H9 (cell line): ENCODE measurements around the gene TRIM56. TPM values are rescaled to one million over a fixed set of nuclear protein-coding genes. Genes with fewer than 3 reads are reported as not detected.

Experiments used
- DNase-seq: peaks from one replicate; pipeline ENCODE4 v3.0.0-alpha.2; 2017
- H2AFZ ChIP-seq: one replicate; pipeline ENCODE4 v1.6.1; 2013; ENCODE audit warnings: mild to moderate bottlenecking, low read length, control low read depth, moderate library complexity
- H2AK5ac ChIP-seq: 2 replicates; pipeline ENCODE4 v1.6.1; 2013; ENCODE audit warnings: low read length, control low read depth, mixed read lengths; ENCODE audit not compliant: insufficient read length
- H2BK120ac ChIP-seq: one replicate; pipeline ENCODE4 v1.6.1; 2013; ENCODE audit warnings: low read depth, mild to moderate bottlenecking, low read length, control low read depth, inconsistent platforms; ENCODE audit not compliant: poor library complexity, severe bottlenecking
- H2BK12ac ChIP-seq: 2 replicates; pipeline ENCODE4 v1.6.1; 2013; ENCODE audit warnings: low read length, control low read depth, mixed read lengths, low read depth; ENCODE audit not compliant: insufficient read length
- H2BK15ac ChIP-seq: 2 replicates; pipeline ENCODE4 v1.6.1; 2013; ENCODE audit warnings: low read depth, low read length, control low read depth
- H2BK20ac ChIP-seq: one replicate; pipeline ENCODE4 v1.6.1; 2013; ENCODE audit warnings: low read depth, mild to moderate bottlenecking, low read length, control low read depth, inconsistent platforms; ENCODE audit not compliant: poor library complexity, severe bottlenecking
- H2BK5ac ChIP-seq: 2 replicates; pipeline ENCODE4 v1.6.1; 2013; ENCODE audit warnings: low read length, control low read depth, mixed read lengths; ENCODE audit not compliant: insufficient read length
- H3K14ac ChIP-seq: 2 replicates; pipeline ENCODE4 v1.6.1; 2013; ENCODE audit warnings: low read length, control low read depth; ENCODE audit not compliant: insufficient read depth
- H3K18ac ChIP-seq: 2 replicates; pipeline ENCODE4 v1.6.1; 2013; ENCODE audit warnings: low read depth, mild to moderate bottlenecking, mixed read lengths, low read length, control low read depth; ENCODE audit not compliant: insufficient read length
- H3K23ac ChIP-seq: 2 replicates; pipeline ENCODE4 v1.6.1; 2013; ENCODE audit warnings: low read length, control low read depth, mixed read lengths, low read depth; ENCODE audit not compliant: insufficient read length
- H3K23me2 ChIP-seq: 2 replicates; pipeline ENCODE4 v1.6.1; 2013; ENCODE audit warnings: low read depth, mild to moderate bottlenecking, mixed read lengths, low read length, control low read depth; ENCODE audit not compliant: insufficient read length, poor library complexity, severe bottlenecking
- H3K27ac ChIP-seq: 2 replicates; pipeline ENCODE4 v1.5.1; 2013; ENCODE audit warnings: low read length, control low read depth, mixed read lengths, low read depth; ENCODE audit not compliant: insufficient read length
- H3K27me3 ChIP-seq: 2 replicates; pipeline ENCODE4 v1.6.1; 2013; ENCODE audit warnings: low read length, control low read depth, inconsistent platforms; ENCODE audit not compliant: insufficient read depth
- H3K4ac ChIP-seq: 2 replicates; pipeline ENCODE4 v1.6.1; 2013; ENCODE audit warnings: low read depth, mild to moderate bottlenecking, control low read depth, inconsistent platforms, low read length, moderate library complexity
- H3K4me1 ChIP-seq: 2 replicates; pipeline ENCODE4 v1.6.1; 2013; ENCODE audit warnings: low read length, control low read depth, inconsistent platforms; ENCODE audit not compliant: insufficient read depth
- H3K4me2 ChIP-seq: 2 replicates; pipeline ENCODE4 v1.6.1; 2013; ENCODE audit warnings: low read length, control low read depth, mixed read lengths; ENCODE audit not compliant: insufficient read length, insufficient read depth
- H3K56ac ChIP-seq: 2 replicates; pipeline ENCODE4 v1.6.1; 2013; ENCODE audit warnings: low read depth, mild to moderate bottlenecking, mixed read lengths, low read length, control low read depth; ENCODE audit not compliant: insufficient read length
- H3K79me1 ChIP-seq: 2 replicates; pipeline ENCODE4 v1.6.1; 2013; ENCODE audit warnings: low read depth, mild to moderate bottlenecking, moderate library complexity, low read length, control low read depth, inconsistent platforms; ENCODE audit not compliant: insufficient read depth, poor library complexity, severe bottlenecking
- H3K79me2 ChIP-seq: 2 replicates; pipeline ENCODE4 v1.6.1; 2013; ENCODE audit warnings: low read length, control low read depth, inconsistent platforms; ENCODE audit not compliant: insufficient read depth
- H3K9ac ChIP-seq: 2 replicates; pipeline ENCODE4 v1.6.1; 2013; ENCODE audit warnings: low read length, control low read depth, mixed read lengths; ENCODE audit not compliant: insufficient read length; ENCODE audit errors: extremely low read depth
- H3K9me3 ChIP-seq: one replicate; pipeline ENCODE4 v1.6.1; 2013; ENCODE audit warnings: low read depth, low read length, inconsistent platforms; ENCODE audit not compliant: control insufficient read depth
- H3T11ph ChIP-seq: one replicate; pipeline ENCODE4 v1.6.1; 2013; ENCODE audit warnings: mild to moderate bottlenecking, low read length, control low read depth, inconsistent platforms
- H4K20me1 ChIP-seq: one replicate; pipeline ENCODE4 v1.6.1; 2013; ENCODE audit not compliant: control insufficient read depth, insufficient read length, insufficient read depth
- H4K5ac ChIP-seq: 2 replicates; pipeline ENCODE4 v1.6.1; 2013; ENCODE audit warnings: low read depth, mild to moderate bottlenecking, mixed read lengths, low read length, control low read depth; ENCODE audit not compliant: insufficient read length
- H4K8ac ChIP-seq: replicated peaks from 2 replicates; pipeline ENCODE4 v1.6.1; 2013; ENCODE audit warnings: low read length, control low read depth, mixed read lengths, low read depth; ENCODE audit not compliant: insufficient read length
- H4K91ac ChIP-seq: 2 replicates; pipeline ENCODE4 v1.6.1; 2013; ENCODE audit warnings: low read depth, mild to moderate bottlenecking, moderate library complexity, mixed read lengths, low read length, control low read depth; ENCODE audit not compliant: insufficient read length
- H3K27ac Mint-ChIP-seq, 3 experiments: 2 replicates in 2 of 3; 3 replicates in 1 of 3; pipeline ENCODE4 v1.8.0; 2020 to 2021; ENCODE audit warnings: mixed read lengths in 3 of 3, mild to moderate bottlenecking in 1 of 3, moderate library complexity in 1 of 3
- H3K27me3 Mint-ChIP-seq: 2 replicates; pipeline ENCODE4 v1.8.0; 2021; ENCODE audit warnings: low read depth, mild to moderate bottlenecking, moderate library complexity, mixed read lengths
- H3K36me3 Mint-ChIP-seq, 3 experiments: 2 replicates in 2 of 3; 3 replicates in 1 of 3; pipeline ENCODE4 v1.8.0; 2020 to 2021; ENCODE audit warnings: low read depth in 3 of 3, mixed read lengths in 3 of 3; ENCODE audit not compliant: insufficient read depth in 1 of 3
- H3K4me1 Mint-ChIP-seq, 2 experiments: 2 replicates each; pipeline ENCODE4 v1.8.0; 2020; ENCODE audit warnings: mixed read lengths in 2 of 2
- H3K4me3 Mint-ChIP-seq, 2 experiments: 2 replicates in 1 of 2; 3 replicates in 1 of 2; pipeline ENCODE4 v1.8.0; 2020 to 2021; ENCODE audit warnings: mild to moderate bottlenecking in 2 of 2, mixed read lengths in 2 of 2, moderate library complexity in 1 of 2
- H3K9me3 Mint-ChIP-seq, 2 experiments: 2 replicates in 1 of 2; 3 replicates in 1 of 2; pipeline ENCODE4 v1.8.0; 2020; ENCODE audit warnings: mild to moderate bottlenecking in 2 of 2, mixed read lengths in 2 of 2, moderate library complexity in 1 of 2
- WGBS: extraction: QIAGEN DNeasy Blood & Tissue Kit; methylation state at CpG from one replicate; pipeline ENCODE4 v1.1.7; 2013; ENCODE audit warnings: missing lambda C conversion rate, low lambda C conversion rate, mixed read lengths; ENCODE audit not compliant: insufficient read length; ENCODE audit errors: extremely low coverage; 5-methylcytosine and 5-hydroxymethylcytosine counted together
- total RNA-seq: library from RNA; stranded (reverse); gene quantifications from 2 replicates; pipeline ENCODE4 v1.2.1, GENCODE V29; 2021
- TF ChIP-seq, protein P1 (sequence below): fragments of 200-600 bp; sonication (generic); conservative IDR thresholded peaks from 3 replicates; pipeline ENCODE4 v1.8.0; 2021; ENCODE audit warnings: antibody characterized with exemption, mild to moderate bottlenecking

TRIM56 gene
- total RNA-seq, 1 experiment from 2014 or later = 21.8 TPM

DNA sequence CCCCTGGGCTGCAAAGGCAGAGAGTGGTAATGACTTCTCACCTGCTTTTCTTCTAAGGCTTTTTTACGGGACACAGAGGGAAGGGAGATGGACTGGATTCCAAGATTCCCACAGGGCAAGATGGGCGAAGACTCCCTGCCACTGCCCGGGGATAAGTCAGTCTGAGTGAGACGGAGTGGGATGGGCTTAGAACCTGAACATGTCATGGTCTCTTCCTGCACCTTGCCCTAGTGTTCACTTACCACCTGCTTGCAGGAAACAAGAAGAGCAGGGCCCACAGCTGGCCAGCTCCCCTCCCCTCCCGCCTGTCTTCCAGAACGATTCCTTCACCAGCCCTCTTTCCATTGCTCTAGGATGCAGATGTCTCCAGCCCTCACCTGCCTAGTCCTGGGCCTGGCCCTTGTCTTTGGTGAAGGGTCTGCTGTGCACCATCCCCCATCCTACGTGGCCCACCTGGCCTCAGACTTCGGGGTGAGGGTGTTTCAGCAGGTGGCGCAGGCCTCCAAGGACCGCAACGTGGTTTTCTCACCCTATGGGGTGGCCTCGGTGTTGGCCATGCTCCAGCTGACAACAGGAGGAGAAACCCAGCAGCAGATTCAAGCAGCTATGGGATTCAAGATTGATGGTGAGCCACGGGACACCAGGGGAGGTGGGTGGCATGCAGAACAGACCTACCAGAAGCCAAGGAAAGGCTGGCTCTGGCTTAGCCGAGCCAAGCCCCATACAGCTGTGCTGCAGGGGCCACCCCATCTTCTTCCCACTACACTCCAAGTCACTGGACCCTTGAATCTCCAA is 43.0 kb downstream of the TRIM56 start:
- Histone ChIP-seq H2BK120ac (no peak overlapping the region), H3K18ac (no peak overlapping the region), H2BK5ac (no peak overlapping the region), H4K8ac (no peak overlapping the region), H4K91ac (no peak overlapping the region), H3K56ac (no peak overlapping the region), H3K14ac (no peak overlapping the region; the same call in 1 of the 2 replicates), H3K23ac (no peak overlapping the region), H2AFZ (no peak overlapping the region), H3K27ac (no peak overlapping the region), H2BK20ac (no peak overlapping the region), H3K4me1 (peaks cover 6% of the 10 kb centered on the region; the same call in 1 of the 2 replicates), H3K79me1 (no peaks in the 10 kb centered on the region), H2BK12ac (no peak overlapping the region), H3K23me2 (no peaks in the 10 kb centered on the region), H4K20me1 (no peaks in the 10 kb centered on the region), H3K4me2 (no peak overlapping the region), H2BK15ac (no peak overlapping the region), H3K79me2 (no peaks in the 10 kb centered on the region), H4K5ac (no peak overlapping the region), H3K9ac (no peak overlapping the region), H3K27me3 (no peaks in the 10 kb centered on the region), H3T11ph (no peak overlapping the region), H3K4ac (no peak overlapping the region), H2AK5ac (no peak overlapping the region), H3K9me3 (no peaks in the 10 kb centered on the region)
- H3K9me3 Mint-ChIP-seq = peaks cover 6 to 7% of the 10 kb centered on the region in 2 experiments; a peak in 3 of 5 replicates
- peaks cover 6% of the 10 kb centered on the region for H3K27me3 Mint-ChIP-seq
- peak overlapping the region in 1 of 3 experiments; percentile 68; a peak in 1 of 7 replicates for H3K27ac Mint-ChIP-seq
- no peak for DNase-seq
- no CpG with 5 or more reads among the region's 14 CpGs for WGBS
- TF ChIP-seq, protein P1, sequence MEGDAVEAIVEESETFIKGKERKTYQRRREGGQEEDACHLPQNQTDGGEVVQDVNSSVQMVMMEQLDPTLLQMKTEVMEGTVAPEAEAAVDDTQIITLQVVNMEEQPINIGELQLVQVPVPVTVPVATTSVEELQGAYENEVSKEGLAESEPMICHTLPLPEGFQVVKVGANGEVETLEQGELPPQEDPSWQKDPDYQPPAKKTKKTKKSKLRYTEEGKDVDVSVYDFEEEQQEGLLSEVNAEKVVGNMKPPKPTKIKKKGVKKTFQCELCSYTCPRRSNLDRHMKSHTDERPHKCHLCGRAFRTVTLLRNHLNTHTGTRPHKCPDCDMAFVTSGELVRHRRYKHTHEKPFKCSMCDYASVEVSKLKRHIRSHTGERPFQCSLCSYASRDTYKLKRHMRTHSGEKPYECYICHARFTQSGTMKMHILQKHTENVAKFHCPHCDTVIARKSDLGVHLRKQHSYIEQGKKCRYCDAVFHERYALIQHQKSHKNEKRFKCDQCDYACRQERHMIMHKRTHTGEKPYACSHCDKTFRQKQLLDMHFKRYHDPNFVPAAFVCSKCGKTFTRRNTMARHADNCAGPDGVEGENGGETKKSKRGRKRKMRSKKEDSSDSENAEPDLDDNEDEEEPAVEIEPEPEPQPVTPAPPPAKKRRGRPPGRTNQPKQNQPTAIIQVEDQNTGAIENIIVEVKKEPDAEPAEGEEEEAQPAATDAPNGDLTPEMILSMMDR = no peak
- H3K4me1 Mint-ChIP-seq = peaks cover 33 to 40% of the 10 kb centered on the region in 2 experiments
- 0 out of 5 replicates have a peak overlapping the region, but pooled peaks of 1 of the 2 experiments have one; percentile 15 for H3K4me3 Mint-ChIP-seq
- H3K36me3 Mint-ChIP-seq = peaks cover 0 to 15% (median 5%) of the 10 kb centered on the region in 3 experiments; a peak in 4 of 7 replicates
